LHCN-M2 (cell line): ENCODE measurements around the gene CBX5. TPM values are rescaled to one million over a fixed set of nuclear protein-coding genes. Genes with fewer than 3 reads are reported as not detected.
"Not testable (repeated sequence)": the region's sequence is repeated elsewhere in the genome, so short reads cannot be mapped to it uniquely, and the experiment has no call there.

Source experiments
- DNase-seq: peaks from one replicate; pipeline ENCODE4 v3.0.0-alpha.2; 2012; ENCODE audit warnings: low read depth
- polyA plus RNA-seq: library from polyadenylated mRNA; unstranded; fragments of >200 nt; gene quantifications from one replicate; pipeline ENCODE4 v1.2.1, GENCODE V29; 2012; ENCODE audit warnings: missing spikeins
- total RNA-seq: library from RNA; depleted of rRNA; stranded (reverse); fragments of >200 nt; gene quantifications from 2 replicates; pipeline ENCODE4 v1.2.3, GENCODE V29; 2014; rRNA removed

Gene CBX5
- 65.3 and 90.8 TPM in 2 replicates for total RNA-seq
- polyA plus RNA-seq, result 32.8 TPM

DNA sequence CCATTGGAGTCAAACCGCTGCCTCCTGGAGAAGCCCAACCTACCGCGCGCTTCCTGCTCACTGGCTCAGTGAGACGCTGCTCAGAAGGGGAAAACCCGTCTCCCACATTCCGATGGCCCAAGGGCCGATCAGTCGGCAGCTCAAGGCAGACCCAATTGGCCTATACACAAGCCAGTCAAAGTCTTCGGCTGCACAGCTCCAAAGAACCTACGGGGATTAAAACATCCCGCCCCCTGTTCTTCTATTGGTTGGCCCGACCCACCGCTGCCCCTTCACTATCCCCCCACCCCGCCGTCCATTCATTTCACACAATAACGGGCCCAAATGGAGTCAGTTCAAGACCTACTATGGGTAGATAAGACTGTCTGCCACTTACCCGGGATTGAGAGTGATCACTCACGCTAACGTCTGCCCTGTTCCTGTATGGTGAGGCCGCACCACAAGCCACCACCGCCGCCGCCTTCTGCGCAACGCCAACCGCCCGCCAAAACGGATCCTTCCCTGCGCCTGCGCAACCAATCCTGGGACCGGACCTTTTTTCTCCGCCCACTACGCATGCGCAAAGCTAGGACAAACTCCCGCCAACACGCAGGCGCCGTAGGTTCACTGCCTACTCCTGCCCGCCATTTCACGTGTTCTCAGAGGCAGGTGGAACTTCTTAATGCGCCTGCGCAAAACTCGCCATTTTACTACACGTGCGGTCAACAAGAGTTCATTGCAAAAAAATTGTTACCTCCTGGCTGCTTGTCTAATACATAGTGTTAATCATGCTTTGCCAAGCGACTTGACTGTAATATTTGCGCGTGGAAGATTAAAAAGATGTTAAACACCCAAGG lies at the start of gene CBX5:
Gene CBX5 (minus strand): TSS at position 491 of the 836 bp plus-strand sequence. CDS start 22,472 bp downstream, outside the sequence.
- DNase-seq, result peak; percentile 100

DNA sequence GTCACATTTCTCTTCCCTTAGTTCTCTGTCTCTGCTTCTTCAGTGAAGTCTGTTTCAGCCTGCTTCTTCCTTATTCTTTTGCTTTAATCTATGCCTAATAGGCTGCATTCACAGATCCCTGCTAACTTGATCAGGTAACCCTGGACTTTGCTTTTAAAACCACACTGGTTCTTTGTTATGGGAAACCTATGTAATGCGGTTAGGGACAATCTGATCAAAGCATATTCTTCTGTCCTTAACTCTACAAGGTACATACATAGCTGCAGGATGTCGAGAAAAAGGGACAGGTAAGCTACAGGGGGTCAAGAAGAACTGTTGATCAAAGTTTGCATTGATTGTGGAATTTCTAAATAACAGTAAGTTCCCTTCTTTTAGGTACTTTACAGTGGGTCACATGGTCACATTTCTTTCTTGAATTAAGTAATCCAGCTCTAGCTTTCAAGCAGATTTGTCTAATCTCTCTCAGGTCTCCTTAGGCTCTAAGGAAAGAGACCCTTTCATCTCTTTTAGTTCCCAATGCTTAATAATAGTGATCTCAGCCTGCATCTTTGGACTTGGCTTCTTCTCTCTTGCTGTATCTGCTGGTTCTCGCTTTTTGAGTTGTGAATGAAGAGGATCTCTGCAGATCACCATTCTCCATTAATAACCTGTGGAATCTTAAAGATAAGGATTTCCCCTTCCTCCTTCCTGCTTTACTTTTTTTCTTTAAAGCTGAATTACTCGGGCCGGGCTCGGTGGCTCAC lies 48.8 kb upstream of the CBX5 start:
- no peak for DNase-seq

DNA sequence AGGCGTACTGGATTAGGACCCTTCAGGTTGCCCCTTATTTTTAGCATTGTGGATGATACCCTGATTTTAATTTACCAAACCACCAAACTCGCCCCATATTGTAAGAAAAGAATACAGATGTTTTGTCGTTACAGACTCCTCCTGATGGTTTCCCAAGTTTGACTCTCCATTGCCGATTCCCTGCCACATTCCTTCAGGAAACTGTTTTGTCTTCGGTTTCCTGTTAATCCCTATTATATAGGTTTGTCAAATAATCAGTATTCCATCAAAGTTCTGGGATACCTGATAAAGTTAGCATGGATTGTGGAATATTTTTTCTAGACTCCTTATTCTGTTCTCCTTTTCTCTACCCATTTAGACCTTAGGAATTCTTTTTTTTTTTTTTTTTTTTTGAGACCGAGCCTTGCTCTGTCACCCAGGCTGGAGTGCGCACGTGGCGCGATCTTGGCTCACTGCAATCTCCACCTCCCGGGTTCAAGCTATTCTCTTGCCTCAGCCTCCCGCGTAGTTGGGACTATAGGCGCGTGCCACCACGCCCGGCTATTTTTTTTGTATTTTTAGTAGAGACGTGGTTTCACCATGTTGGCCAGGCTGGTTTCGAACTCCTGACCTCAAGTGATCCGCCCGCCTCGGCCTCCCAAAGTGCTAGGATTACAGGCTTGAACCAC lies 45.7 kb upstream of the CBX5 start:
- DNase-seq, result not testable (repeated sequence)

DNA sequence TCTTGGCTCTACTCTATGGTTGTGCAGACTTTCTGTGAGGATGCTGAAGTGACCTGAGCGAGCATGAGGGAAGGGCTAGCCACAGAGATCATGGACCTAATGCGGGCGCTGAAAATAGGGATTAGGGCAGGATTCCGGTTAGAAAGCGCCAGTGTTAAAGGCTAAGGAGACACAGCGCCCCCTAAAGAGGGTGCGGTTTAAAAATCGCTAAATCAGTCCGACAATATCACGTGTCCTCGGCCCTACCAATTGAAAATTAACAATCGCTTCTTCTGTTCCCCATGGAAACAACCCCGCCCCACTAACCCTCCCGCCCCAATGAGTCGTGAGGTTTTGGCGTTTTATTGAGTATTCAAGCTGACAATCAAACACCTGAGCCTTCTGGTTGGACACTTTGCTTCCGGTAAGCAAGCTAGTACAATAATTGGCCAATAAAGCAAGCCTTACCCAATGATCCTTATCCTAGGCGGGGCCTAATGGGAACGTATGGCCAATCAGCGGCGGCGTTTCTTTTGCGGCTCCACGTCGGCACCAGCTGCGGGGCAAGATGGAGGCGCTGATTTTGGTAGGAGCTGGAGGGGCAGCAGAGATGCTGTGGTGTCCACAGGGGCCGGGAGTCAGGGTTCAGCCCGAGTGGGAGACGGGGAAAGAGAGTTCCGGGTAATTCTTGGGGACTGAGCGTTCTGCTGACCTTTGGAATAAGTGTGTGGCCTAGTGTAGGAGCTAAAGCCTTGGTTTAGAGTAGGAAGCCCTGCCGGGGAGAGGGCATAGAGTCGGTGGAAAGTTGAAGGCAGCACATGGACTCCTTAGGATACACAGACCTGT lies 44.9 kb upstream of the CBX5 start, which contains the start of gene COPZ1:
Gene COPZ1 (plus strand): TSS at position 515 of the 825 bp plus-strand sequence. CDS start 33 bp downstream, at position 548.
- peak; percentile 100 for DNase-seq

DNA sequence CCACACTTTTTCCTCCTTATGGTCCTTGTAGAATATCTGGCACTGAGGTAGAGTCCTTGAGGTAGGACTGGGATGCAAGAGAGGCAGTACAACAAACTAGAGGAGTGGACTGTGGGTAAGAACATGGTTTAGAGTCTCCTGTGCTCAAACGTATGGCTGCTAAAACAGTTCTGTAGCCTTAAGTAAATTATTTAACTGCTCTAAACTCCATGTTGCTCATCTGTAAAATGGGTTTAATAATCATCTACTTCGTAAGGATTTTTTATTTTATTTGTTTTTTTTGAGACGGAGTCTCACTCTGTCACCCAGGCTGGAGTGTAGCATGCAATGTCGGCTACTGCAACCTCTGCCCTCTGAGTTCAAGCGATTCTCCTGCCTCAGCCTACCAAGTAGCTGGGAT lies 41.4 kb upstream of the CBX5 start:
- DNase-seq, result no peak

DNA sequence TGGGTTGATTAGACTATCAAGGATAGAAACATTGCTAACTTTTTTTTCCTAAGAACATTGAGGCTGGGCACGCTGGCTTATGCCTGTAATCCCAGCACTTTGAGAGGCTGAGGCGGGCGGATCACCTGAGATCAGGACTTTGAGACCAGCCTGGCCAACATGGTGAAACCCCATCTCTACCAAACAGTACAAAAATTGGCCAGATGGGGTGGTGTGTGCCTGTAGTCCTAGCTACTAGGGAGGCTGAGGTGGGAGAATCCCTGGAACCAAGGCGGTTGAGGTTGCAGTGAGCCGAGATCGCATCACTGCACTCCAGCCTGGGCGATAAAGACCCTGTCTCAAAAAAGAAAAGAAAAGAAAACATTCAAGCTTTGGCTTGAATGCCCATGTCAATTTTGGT lies 32.4 kb upstream of the CBX5 start:
- DNase-seq, result not testable (repeated sequence)

DNA sequence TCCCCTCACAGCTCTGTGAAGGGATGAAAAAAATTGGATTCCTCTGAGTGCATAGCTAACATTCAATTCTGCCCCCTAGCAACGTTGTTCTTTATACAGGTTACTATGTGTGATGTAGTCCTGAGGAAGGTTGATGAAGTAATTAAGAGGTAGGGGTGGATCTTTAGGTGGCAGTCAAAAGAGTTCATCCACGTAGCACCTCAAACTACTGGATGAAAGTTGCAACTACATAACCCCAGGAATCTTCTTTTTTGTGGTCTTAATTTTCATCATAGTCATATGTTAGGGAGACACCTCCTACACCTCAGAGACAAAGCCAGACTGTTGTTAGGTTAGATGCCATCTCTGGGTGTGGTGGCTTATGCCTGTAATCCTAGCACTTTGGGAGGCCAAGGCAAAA lies 31.1 kb upstream of the CBX5 start:
- DNase-seq, result no peak

DNA sequence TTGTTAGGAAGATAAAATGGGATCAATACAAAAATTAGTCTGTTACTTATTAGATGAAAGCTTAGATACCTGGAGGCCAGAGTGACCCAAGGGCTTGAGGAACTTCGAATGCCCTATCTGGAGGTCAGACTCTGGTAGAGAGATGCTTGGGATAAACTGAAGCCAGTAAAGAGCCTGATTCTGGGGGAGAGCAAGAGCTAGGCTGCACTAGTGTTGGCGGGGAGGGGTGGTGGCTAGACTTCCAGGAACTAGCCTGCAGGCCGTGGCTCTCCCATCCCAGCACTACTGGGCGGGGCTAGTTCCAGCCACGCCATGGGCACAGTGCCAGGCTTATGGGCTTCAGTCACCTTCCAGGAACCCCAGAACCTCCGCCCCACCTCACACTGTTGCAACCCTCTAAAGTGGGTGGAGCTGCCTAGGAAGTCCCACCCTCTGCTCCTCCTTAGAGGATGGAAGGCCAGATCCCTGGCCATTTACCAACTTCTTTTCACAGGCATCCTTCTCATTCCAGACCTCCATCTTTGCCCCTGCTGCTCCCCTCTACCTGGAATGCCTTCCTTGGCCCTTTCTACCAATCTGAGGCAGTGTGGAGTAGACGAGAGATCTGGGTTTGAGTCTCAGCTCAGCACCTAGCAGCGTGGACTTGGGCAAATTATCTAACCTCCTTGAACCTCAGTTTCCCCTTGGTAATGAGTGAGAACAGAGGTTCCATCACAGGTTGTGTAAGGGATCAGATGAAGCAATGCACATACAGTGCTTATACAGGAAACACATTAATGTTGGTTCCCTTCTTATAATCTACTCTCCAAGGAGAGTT lies 27.2 kb upstream of the CBX5 start:
- DNase-seq, result no peak

DNA sequence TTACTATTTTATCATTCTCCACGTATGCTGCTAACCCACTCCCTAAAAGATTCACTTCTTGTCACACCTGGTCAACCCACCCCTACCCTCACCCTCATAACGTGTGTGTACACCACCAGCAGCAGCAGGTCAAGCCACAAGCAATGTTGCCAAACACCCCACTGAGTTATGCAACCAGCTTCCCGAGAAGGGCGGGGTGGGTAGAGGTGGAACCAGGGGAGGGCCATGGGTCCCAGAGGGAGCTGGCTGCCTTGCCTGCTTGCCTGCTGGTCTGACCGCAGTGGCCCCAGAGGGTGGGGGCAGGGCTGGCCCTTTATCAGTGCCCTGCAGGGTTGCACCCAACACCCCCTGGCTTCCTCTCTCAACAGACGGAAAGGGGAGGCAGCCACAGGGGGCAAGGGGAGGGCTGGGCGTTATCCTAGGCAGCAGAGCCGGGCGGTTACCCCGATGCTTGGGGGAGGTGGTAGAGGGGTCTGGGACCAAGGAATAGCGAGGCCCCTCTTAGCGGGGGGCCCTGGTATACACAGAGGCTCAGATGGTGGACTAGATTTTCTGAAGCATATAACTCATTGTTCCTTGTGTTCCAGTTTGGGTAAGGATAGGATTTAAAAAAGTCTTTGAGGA lies 24.4 kb upstream of the CBX5 start:
- DNase-seq, result no peak

DNA sequence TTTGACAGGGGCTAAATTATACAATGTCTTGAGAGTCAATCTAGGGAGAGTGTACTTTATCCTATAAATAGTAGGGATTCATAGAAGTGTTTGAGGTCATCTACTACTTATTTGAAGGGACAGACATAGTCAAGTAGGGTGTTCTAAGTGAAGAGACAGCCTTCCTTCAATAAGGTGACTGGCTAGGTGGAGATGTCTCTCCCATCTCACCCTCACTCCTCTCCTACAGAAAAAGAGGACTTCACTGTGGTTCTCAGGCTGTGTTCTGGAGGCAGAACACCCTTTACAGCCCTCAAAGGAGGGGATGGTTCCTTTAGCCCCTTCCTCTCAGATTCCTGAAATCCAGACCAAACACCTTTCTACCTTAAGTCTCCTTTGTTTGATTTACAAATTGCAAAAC lies 23.7 kb upstream of the CBX5 start:
- no peak for DNase-seq

DNA sequence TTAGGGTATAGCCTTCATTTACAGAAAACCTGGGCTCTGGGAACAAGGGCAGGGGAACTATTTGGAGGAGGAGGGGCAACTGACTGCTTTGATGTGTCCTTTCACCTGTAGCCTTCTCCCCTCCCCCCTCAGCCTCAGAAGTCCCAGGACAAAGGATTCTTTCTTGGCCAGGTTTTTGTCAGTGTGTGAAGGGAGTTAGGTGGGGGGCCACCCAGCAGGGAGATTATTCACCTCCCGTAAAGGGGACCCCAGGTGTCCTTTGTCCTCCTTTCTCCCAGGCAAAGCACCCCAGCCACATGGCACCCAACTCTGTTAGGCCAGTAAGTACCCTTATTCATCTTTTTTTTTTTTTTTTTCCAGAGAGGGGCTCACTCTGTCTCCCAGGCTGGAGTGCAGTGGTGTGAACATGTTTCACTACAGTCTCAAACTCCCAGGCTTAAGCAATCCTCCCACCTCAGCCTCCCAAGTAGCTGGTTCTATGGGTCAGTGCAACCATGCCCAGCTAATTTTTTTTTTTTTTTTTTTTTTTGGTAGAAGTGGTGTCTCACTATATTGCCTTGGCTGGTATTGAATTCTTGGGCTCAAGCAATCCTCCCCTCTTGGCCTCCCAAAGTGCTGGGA lies 21.6 kb upstream of the CBX5 start:
- no peak for DNase-seq

DNA sequence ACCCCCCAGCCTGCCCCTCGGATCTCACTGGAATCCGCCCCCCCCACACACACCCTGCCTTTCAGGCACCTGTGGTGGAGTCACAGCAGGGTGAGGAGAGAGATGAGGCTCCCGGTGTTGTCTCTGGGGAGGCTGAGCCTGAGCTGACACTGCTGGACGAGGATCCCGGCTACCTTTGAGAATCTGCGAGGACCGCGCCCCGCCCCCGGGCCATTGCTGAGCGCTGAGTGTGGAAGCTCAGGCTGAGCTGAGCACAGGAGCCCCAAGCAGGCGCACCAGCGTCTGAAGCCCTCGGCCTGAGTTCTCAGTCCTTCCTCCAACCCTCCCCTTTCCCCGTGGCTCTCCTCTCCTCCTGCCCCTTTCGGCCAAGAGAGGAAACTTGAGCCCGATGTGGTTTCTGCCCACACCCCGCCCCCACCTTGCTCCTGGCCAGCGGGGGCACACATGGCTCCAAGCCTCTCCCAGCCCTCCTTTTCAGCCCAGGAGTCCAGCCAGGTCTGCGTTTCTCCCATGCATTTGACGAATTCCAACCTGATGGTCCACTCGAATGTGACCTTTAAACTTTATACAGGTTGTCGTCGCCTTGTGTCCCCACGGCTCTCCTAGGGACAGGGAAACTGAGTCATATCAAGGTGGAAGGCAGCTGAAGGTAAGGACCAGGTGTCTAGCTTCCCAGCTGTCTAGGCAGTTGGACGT lies 21.0 kb upstream of the CBX5 start, which contains the start of gene NFE2:
Gene NFE2 (minus strand): TSS at position 284 of the 696 bp plus-strand sequence. CDS start 5,767 bp downstream, outside the sequence.
- peak; percentile 65 for DNase-seq

DNA sequence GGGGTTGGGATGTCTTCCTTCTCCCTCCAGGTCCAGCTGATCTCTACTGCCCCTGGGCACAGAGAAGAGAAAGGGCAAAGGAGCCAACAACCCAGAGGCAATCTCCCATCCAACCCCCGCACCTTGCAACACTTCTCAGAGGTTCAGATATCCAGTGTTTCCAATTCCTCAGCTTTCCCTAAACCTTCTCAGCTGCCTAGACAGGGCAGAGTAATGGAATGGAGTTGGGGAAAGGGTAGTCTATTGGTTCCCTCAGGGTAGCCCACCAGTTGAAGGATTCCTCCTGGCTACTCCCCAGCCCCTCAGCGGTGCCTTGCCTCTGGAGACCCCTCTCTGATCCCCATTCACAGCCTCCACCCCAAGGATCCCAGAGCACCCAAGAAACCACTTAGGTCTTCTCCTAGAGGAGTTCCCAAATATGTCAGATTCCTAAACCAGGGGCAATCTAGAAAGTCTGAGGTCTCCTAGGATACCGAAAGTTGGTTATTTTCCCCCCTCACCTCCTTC lies 20.4 kb upstream of the CBX5 start:
- no peak for DNase-seq

DNA sequence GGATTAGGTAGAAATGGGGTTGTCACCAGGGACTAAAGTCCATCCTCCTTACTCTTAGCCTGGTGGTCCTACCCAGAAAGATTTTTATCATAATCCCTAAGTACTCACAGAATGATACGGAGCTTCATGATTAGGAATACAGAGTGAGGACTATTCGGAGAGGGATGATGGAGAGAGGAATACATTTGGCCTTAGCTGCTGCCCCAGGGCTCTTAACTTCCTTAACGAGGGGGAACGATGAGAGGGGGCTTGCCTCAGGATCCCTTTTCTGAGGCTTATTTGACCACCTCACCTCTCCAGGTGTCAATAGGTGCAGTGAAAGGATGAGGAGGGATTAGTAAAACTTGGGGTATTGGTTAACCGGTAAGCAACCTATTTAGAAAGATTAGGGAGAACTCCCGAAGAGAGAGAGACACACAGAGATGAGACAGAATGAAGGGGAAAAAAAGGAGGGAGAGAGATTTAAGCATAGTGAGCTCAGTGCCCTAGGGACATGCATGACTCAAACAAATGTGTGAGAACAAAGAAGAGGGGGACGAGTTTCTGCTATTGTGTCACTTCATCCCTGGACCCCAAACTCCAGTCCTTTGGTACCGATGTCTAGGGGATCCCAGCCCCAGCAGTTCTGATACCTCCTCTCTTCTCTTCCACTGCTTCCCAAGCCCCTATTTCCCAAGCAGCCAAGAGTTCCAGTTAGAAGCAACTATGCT lies 19.7 kb upstream of the CBX5 start:
- peak; percentile 58 for DNase-seq

DNA sequence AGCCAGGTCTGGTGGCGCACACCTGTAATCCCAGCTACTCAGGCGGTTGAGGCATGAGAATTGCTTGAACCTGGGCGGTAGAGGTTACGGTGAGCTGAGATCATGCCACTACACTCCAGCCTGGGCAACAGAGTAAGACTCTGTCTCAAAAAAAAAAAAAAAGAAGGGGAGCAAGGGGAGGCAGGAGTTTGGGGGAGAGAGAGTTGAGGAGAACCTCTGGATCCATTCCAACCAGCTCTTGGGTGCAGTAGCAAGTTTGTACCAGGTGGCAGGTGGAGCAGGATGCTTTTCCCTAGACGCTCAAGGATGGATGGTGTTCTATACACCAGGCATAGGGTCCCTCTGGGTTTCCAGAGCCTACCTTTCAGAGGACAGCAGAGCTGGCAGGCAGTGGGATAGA lies 19.0 kb upstream of the CBX5 start:
- no peak for DNase-seq

DNA sequence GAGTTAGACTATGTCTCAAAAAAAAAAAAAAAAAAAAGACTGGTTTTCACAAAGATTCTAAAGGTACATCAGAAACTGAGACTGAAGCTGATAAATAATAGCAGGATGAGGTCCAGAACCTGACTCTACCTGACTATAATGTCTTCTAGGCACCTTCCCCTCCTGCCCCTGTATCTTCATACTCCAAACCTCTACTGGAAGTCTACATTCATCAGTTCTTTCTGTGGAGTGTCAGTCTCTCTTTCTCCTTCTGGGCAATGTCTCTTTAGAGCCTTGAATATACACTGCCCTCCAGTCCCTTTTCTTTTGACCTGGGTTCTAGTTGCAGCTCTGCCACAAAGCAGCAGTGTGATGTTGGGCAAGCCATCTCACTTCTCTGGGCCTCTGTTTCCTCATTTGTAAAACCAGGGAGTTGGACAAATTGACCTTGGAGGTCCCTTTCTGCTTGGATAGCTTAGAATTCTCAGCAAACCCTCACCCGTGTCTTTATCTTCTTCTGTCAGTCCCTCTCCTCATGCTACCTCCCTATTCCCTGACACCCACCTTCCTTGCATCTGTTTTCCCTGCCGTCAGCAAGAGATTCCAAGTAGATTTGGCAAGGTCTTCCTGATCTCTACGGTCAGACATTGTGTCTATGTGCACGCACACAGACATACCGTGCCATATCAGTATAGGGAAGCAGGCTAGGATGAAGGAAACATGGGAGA lies 16.6 kb upstream of the CBX5 start:
- no peak for DNase-seq

DNA sequence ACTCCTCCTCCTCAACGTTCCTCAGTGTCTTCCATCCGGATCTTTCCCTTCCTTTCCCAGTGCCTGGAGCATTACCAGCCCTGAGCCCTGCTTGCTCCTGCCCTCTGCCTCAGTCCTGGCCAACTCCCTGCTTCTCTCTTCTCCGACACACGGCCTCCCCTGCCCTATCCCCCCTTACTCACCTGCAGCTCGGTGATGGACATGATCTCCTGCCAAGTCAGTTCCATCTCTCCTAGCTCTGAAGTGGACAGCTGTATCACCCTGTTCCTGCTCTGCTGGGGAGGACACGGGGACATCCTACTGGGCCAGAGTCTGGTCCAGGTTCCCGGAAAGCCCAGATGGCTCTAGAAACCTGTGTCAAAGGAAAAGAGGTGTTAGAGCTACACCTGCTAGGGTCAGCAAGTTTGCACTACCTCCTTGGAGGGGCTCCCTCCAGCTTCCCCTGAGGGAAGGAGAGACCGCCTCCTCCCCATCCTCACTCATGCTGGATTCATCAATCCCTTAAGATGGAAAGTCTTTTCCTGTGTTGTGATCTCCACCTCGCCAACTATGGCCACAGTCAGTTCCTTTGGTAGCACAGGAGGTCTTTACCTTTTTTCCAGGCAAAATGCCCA lies 15.1 kb upstream of the CBX5 start:
- no peak for DNase-seq
